Activated CD4-positive, alpha-beta T cell treated with anti-CD3 and anti-CD28 coated beads, Interleukin-2, amount 50 U/mL, for 1 hour (primary cell): ENCODE measurements around the gene ZNF236.
"Not testable (repeated sequence)": the region's sequence is repeated elsewhere in the genome, so short reads cannot be mapped to it uniquely, and the experiment has no call there.

Experiments
- DNase-seq: peaks from one replicate; pipeline ENCODE4 v3.0.0-alpha.2; 2020

ZNF236 gene

DNA sequence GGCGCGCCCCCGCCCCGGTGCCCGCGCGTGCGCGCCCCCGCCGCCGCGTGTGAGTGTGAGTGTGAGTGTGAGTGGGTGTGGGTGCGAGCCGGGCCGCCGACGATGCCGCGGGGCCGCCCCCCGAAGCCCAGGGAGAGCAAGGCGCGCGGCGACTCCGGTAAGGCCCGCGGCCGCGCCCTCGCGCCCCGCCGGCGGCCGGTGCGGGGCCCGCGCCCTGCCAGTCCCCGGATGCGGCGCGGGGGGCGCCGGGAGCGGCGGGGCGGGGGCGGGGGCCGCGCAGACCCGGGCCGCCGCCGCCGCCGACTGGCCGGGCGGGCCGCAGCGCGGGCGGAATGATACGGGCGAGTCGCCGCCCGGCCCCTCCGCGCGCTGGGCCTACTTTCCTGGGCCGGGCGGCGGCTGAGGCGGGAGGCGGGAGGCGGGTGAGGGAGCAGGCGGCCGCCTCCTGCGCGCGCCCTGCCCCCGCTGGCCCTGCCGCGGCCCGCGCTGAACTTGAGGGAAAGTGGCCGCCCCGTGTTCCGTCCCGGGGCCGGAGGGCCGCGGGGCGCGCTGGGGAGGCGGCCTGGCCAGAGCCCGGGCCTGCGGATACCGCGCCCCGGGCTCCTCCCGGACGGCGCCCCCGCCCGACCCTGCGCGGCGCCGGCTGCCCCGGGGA, at the start of gene ZNF236:
Gene ZNF236 (plus strand): TSS at position 52 of the 655 bp plus-strand sequence. CDS start 51 bp downstream, at position 103.
- DNase-seq, result peak; percentile 59

DNA sequence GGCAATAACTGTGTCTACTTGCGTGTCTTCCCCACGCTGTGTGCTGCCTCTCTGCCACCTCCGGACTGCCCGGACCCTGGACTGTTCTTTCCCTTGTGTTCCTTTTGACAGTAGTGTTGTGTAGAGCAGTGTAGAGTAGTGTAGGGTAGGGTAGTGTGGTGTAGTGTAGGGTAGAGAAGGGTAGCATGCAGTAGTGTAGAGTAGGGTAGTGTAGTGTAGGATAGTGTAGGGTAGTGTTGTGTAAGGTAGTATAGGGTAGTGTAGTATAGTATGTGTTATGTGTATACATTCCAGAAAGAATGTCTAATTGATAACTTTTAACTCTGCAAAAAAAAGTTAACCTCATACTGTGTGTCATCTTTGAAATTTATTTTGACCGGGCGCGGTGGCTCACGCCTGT, 49.7 kb upstream of the ZNF236 start:
- no peak for DNase-seq

DNA sequence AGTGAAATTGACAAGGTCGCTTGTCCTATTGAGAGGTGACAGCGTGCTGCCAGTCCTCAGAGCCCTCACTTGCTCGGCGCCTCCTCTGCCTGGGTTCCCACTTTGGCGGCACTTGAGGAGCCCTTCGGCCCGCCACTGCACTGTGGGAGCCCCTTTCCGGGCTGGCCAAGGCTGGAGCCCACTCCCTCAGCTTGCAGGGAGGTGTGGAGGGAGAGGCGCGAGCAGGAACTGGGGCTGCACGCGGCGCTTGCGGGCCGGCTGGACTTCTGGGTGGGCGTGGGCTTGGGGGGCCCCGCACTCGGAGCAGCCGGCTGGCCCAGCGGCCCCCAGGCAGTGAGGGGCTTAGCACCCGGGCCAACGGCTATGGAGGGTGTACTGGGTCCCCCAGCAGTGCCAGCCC, 45.3 kb upstream of the ZNF236 start:
- DNase-seq, result not testable (repeated sequence)

DNA sequence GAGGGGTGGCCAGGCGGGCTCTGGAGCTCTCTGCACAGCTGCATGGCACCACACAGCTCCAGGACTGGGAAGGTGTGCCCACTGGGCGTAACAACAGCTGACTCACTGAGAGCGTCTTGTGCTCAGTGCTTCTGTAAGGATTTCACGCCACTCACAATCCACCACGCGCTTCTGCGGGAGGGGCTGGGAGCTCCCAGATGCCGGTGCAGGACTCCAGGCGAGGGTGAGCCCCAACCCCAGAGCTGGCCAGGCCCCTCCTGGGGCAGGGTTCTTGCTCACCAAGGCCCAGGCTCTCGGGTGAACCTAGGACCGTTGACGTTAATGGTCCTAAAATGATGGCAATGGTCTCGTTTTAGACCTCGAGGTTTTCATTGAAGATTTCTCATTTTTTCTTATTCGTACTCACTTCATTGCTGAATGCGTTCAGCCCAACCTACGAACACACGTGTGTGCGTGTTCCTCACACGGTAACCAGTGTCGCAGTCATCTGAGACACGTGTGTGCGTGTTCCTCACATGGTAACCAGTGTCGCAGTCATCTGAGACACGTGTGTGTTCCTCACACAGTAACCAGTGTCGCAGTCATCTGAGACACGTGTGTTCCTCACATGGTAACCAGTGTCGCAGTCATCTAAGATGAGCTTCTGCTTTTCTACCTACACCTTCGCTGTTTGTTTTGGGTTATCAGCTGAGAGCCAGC, 38.4 kb upstream of the ZNF236 start:
- no peak for DNase-seq

GRCh38 chr18:76785872-76786271, 36.5 kb upstream of the ZNF236 start:
- DNase-seq, result no peak

GRCh38 chr18:76788571-76789317, 33.6 kb upstream of the ZNF236 start:
- no peak for DNase-seq

- no peak for DNase-seq
Measured at GRCh38 chr18:76791106-76791505, 31.3 kb upstream of the ZNF236 start.

GRCh38 chr18:76791642-76792041, 30.7 kb upstream of the ZNF236 start:
- DNase-seq, result no peak

DNA sequence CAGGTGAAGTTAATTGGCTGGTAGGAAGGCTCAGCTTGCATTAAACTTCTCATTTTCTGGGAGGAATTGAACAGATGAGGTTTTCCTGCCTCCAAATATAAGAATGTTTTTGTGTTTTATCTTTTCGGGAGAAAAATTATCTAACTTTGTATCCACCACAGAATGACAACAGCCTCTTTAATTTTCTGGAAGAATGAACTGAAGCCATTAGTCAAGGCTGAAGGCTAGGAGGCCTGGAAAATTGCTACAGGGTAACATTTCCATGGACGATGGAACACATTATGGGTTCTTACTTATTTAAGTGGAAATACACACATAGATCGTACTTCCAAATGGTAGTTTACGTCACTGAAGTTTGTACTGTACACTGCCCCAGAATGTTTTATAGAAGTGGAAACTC, 28.0 kb upstream of the ZNF236 start:
- DNase-seq, result no peak

DNA sequence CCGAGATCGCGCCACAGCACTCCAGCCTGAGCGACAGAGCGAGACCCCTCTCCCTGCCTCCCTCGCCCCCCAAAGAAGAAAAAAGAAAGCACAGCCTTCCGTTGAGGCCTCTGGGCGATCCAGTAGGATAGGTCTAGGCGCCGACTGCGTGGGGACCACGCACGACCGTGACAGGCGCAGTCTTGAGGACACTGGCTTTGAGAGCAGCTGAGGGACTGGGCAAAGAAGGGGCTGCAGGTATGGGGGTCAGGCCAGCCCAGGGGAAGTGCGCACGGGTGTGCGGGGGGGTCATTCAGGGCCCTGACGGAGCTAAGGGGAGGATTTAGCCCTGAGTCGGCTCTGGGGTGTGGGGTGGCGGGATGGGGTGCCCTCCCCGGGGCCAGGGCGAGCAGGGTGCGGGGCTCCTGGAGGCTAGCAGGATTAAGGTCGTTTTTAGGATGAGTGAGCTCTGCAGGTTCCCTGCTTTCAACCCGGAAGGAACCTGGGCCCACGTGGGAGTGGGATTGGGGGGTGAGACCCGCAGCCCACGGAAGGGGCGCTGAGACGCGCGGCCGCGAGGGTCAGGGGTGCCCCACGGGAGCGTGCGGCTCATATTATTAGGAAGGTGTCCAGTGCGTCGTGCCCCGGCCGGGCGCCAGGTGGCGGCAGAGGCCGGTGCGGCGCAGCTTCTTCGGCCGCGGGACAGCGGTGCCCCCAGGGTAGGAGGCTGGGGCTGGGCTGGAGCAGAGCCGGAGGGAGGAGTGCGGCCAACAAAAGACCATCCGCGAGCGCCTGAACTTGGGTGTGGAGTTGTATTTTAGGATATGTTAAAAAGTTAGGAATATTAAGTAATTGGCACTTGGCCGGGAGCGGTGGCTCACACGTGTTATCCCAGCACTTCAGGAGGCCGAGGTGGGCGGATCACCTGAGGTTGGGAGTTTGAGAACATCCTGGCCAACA, 20.5 kb upstream of the ZNF236 start:
- peak; percentile 42 for DNase-seq

DNA sequence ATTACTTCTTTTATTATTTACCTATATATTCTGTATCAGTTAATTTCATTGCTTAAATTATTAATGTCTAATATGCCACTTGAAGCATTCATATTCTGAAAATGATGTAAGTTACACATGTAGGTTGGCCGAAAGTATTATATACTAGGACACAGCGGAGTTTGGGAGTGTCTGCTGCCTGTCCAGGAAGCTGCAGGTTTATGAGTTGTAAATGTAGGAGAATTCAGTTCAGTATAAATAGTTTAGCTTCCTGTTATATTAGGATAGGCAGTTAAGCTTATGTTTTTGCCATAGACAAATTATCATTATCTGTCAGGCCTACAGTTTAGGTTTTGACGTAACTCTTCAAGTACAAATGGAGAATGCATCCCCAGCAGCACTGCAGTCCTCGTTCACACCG, 18.9 kb upstream of the ZNF236 start:
- DNase-seq, result no peak

DNA sequence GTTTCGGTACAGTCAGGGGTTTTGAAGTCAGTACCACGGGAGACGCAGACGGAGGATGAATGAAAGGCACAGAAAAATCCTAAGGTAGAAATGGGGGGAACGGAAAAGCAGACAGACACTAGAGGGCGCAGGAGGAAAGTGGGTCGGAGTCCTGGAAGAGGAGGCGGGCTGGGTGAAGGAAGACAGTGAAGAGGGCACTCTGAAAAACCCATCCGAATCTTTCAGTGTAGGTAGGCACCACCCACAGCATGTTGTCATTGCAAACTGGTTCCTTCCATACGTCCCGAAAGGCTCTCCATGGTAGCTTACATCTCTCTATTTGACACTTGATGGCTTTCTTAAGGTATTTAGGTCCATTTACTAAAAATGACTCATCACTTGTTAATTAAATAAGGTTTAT, 18.5 kb upstream of the ZNF236 start:
- DNase-seq, result peak; percentile 69

DNA sequence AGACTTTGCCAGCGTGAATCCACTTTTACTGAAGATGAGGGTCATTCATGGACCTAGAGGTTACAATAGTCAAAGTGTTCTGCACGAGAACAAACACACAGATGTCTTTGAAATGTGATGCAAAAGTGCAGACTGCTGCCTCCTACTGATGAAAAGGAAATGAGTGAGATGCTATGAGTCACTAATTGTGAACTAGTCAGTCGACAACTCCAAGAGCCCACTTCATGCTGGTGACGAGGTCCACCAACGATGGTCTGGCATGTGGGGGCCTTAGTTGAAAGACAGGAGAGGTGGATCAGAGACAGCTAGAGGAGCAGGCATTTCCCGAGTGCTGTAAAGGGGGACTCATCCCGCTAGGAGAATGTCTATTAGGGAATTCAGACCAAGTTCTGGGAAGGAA, 17.1 kb upstream of the ZNF236 start:
- DNase-seq, result no peak

- no peak for DNase-seq
Measured at GRCh38 chr18:76806301-76806700, 16.1 kb upstream of the ZNF236 start.

DNA sequence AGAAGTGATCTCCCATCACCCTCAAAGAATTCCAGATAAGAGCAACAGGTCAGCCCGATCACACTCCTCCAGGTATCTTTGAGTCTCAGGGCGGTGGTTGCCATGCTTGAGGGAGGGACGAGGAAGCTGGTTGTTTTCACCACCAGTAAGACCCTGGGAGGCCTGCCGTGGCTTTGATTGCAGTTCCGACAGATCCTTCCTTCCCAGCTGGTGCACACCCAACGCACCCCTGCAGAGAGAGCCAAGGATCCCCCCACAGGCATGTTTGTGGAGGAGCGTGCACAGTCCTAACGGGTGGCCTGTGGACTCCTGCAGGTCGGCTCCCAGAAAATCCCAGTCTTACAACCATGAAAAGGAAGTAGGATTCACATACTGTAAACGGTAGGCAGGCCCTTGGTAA, 13.8 kb upstream of the ZNF236 start:
- DNase-seq, result no peak

- not testable (repeated sequence) for DNase-seq
Measured at GRCh38 chr18:76811530-76811929, 10.8 kb upstream of the ZNF236 start.

DNA sequence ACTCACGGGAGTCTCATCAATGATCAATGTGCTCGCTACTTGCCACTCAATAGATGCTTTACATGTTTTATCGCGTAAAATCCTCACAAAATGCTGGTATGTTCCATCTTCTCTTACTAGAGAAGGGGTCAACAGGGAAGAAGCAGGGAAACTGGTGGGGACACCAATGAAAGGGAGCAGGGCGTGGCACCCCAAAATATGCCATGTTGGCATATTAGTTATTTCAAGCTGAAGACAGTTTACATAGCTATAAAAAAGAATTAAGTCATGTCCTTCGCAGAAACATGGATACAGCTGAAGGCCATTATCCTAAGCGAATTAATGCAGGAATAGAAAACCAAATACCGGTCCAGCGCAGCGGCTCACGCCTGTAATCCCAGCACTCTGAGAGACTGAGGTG, 8.1 kb upstream of the ZNF236 start:
- DNase-seq, result no peak

GRCh38 chr18:76816127-76816526, 6.2 kb upstream of the ZNF236 start:
- DNase-seq, result no peak

- DNase-seq, result no peak
Measured at GRCh38 chr18:76817888-76818611, 4.3 kb upstream of the ZNF236 start.

DNA sequence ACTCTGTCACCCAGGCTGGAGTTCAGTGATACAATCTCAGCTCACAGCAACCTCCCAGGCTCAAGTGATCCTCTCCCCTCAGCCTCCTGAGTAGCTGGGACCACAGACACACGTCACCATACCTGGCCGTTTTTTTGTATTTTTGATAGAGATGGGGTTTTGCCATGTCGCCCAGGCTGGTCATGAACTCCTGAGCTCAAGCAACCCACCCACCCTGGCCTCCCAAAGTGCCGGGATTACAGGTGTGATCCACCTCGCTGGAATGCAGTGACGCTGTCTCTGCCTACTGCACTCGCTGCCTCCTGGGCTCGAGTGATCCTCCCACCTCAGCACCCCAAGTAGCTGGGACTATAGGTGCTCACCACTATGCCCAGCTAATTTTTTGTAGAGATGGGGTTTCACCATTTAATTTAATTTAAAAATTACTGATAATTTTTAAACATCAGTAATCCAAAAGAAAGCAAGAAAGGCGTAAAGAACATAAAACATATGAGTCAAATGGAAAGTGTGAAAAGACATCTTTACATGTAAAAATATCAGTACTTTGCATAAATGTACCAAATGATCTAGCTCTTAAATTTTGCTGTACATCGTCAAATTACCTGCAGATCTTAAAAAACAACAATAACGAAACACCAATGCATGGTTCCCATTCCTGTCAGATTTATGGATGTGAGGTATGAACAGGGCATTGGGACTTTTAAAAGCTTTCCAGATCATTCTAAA, 2.8 kb upstream of the ZNF236 start:
- no peak for DNase-seq

GRCh38 chr18:76821356-76821874, 942 bp upstream of the ZNF236 start:
- DNase-seq, result no peak
